GM23338 (cell line): ENCODE results near the gene HNRNPM.

Source experiments
- CREB1 ChIP-seq: fragments of 250-450 bp; sonication (Bioruptor Pico); IDR thresholded peaks from 2 replicates; pipeline ENCODE4 v1.5.0; 2020; ENCODE audit warnings: low read depth, mild to moderate bottlenecking, moderate library complexity
- CTCF ChIP-seq, 2 experiments: fragments of 200-600 bp in 1 of 2; sonication (generic) in 1 of 2; conservative IDR thresholded peaks; 2 replicates each; pipeline versions ENCODE4 v1.5.1 to v1.6.1; 2016 to 2017; ENCODE audit warnings: antibody characterized with exemption in 2 of 2, low read depth in 2 of 2, mild to moderate bottlenecking in 2 of 2, moderate library complexity in 1 of 2
- EZH2 ChIP-seq: fragments of 200-600 bp; sonication (generic); IDR thresholded peaks from one replicate; pipeline ENCODE4 v1.8.0; 2017; ENCODE audit warnings: antibody characterized with exemption, mild to moderate bottlenecking, low read depth; ENCODE audit not compliant: unreplicated experiment
- EZH2phosphoT487 ChIP-seq: fragments of 200-600 bp; sonication (generic); IDR thresholded peaks from one replicate; pipeline ENCODE4 v1.8.1; 2018; ENCODE audit warnings: antibody characterized with exemption; ENCODE audit not compliant: unreplicated experiment
- POLR2AphosphoS5 ChIP-seq: IDR thresholded peaks from 2 replicates; pipeline ENCODE4 v1.6.1; 2016; ENCODE audit warnings: antibody characterized with exemption, low read depth
- REST ChIP-seq: IDR thresholded peaks from one replicate; pipeline ENCODE4 v1.6.1; 2018; ENCODE audit warnings: antibody characterized with exemption; ENCODE audit not compliant: unreplicated experiment
- ZNF114 ChIP-seq: fragments of 250-450 bp; sonication (Bioruptor Pico); IDR thresholded peaks from 2 replicates; pipeline ENCODE4 v1.5.0; 2020; ENCODE audit warnings: mild to moderate bottlenecking, moderate library complexity
- ZNF462 ChIP-seq: fragments of 250-450 bp; sonication (Bioruptor Pico); IDR thresholded peaks from 2 replicates; pipeline ENCODE4 v1.5.0; 2020; ENCODE audit warnings: mild to moderate bottlenecking, moderate library complexity
- TF ChIP-seq, protein P1 (sequence below): IDR thresholded peaks from 2 replicates; pipeline ENCODE4 v1.6.1; 2016; ENCODE audit warnings: antibody characterized with exemption

DNA sequence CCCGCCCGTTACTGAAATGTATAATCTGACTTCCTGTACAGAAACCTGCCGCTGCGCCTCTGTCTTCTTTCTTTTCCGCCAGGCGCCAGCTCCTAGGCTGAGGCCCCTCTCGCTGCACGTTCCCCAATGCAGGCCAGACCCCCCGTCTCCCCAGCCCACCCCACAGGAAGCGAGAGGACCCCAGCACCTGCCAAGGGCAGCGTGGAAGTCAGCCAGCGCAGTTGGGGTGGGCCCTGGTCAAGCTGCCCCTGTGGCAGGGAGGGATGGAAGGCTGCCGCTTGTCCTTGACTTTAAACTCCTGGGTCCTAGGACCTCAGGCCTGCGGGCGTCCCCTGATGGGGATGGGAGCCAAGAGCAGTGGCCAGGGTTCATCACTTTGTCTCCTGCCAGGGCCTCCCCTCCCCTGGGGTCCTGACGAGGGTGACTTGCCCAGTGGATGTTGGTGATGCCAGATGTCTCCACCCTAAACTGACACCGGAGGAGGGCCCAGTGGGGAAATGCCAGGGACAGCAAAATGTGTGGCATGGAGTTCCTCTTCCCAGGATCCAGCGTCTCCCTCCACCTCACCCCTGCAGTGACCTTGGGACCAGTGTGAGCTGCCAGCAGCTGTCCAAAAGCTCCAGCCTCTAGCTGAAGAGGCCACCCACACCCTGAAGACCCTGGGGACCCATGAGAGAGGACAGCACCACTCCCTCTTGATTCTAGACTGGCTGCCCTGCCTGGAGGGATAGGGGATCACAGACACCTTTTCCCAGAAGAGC is 40.2 kb upstream of the HNRNPM start:
- no peak for TF ChIP-seq CTCF (conservative IDR thresholded peaks at IDR 0.05; ENCODE audit: low read depth in 2 of 2)
- TF ChIP-seq REST, result no peak
- no peak for TF ChIP-seq EZH2phosphoT487
- TF ChIP-seq ZNF114 (CRISPR knock-in tag), result no peak
- TF ChIP-seq, protein P1, sequence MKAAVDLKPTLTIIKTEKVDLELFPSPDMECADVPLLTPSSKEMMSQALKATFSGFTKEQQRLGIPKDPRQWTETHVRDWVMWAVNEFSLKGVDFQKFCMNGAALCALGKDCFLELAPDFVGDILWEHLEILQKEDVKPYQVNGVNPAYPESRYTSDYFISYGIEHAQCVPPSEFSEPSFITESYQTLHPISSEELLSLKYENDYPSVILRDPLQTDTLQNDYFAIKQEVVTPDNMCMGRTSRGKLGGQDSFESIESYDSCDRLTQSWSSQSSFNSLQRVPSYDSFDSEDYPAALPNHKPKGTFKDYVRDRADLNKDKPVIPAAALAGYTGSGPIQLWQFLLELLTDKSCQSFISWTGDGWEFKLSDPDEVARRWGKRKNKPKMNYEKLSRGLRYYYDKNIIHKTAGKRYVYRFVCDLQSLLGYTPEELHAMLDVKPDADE, result no peak
- no peak for TF ChIP-seq ZNF462 (CRISPR knock-in tag)
- no peak for TF ChIP-seq EZH2
- no peak for TF ChIP-seq CREB1 (CRISPR knock-in tag)
- TF ChIP-seq POLR2AphosphoS5, result no peak
